ENCODE data around the gene KLRK1.
A peak's percentile ranks its signal among the peaks of the same experiment; 100 is the strongest.
"Not testable (repeated sequence)": the region's sequence is repeated elsewhere in the genome, so short reads cannot be mapped to it uniquely, and the experiment has no call there.

KLRK1 gene

GRCh38 chr12:10341892-10342509 is 47.8 kb downstream of the KLRK1 start:
- no peak for DNase-seq (ENCODE audit: low read depth)
- TF ChIP-seq CTCF (IDR thresholded peaks at IDR 0.05; ENCODE audit: insufficient read depth, low read depth, low read length, missing control alignments), result no peak
- H3K4me3 ChIP-seq (ENCODE audit: low read depth, low read length), result no peak overlapping the region

- not testable (repeated sequence) for H3K4me3 ChIP-seq (ENCODE audit: low read depth, low read length); DNase-seq (ENCODE audit: low read depth)
Observed at GRCh38 chr12:10340946-10341345, 48.9 kb downstream of the KLRK1 start.

- no peak for TF ChIP-seq CTCF (IDR thresholded peaks at IDR 0.05; ENCODE audit: insufficient read depth, low read depth, low read length, missing control alignments)
- no peak for DNase-seq (ENCODE audit: low read depth)
- H3K4me3 ChIP-seq (ENCODE audit: low read depth, low read length), result no peak overlapping the region
Observed at GRCh38 chr12:10339053-10339840, 50.6 kb downstream of the KLRK1 start.

- not testable (repeated sequence) for H3K4me3 ChIP-seq (ENCODE audit: low read depth, low read length); DNase-seq (ENCODE audit: low read depth)
Observed at GRCh38 chr12:10338470-10338869, 51.4 kb downstream of the KLRK1 start.

- H3K4me3 ChIP-seq (ENCODE audit: low read depth, low read length); DNase-seq (ENCODE audit: low read depth): not testable (repeated sequence)
Observed at GRCh38 chr12:10336196-10336595, 53.6 kb downstream of the KLRK1 start.

GRCh38 chr12:10331642-10332239 is 58.1 kb downstream of the KLRK1 start:
- peak; percentile 49 for DNase-seq (ENCODE audit: low read depth)
- no peak overlapping the region for H3K4me3 ChIP-seq (ENCODE audit: low read depth, low read length)
- TF ChIP-seq CTCF (IDR thresholded peaks at IDR 0.05; ENCODE audit: insufficient read depth, low read depth, low read length, missing control alignments), result peak; percentile 56

- not testable (repeated sequence) for H3K4me3 ChIP-seq (ENCODE audit: low read depth, low read length); DNase-seq (ENCODE audit: low read depth)
Observed at GRCh38 chr12:10328691-10329090, 61.1 kb downstream of the KLRK1 start.

Data from GM12865 (cell line).